Coronary artery (tissue), 2 donors: ENCODE data around the gene DCHS1.

ENCODE experiments used
- DNase-seq: peaks from one replicate; pipeline ENCODE4 v3.0.0-alpha.2; 2017; ENCODE audit warnings: low spot score
- H3K27ac ChIP-seq, 2 donors: fragments of 200-600 bp; sonication (generic); one replicate each; pipeline ENCODE4 v1.5.1; 2016 to 2019
- H3K4me3 ChIP-seq: fragments of 200-600 bp; sonication (generic); 2 replicates; pipeline ENCODE4 v1.5.1; 2016; ENCODE audit warnings: mild to moderate bottlenecking, moderate library complexity
- CTCF ChIP-seq: fragments of 200-600 bp; sonication (generic); IDR thresholded peaks from one replicate; pipeline ENCODE4 v1.5.1; 2019; ENCODE audit warnings: antibody characterized with exemption

DCHS1 gene

DNA sequence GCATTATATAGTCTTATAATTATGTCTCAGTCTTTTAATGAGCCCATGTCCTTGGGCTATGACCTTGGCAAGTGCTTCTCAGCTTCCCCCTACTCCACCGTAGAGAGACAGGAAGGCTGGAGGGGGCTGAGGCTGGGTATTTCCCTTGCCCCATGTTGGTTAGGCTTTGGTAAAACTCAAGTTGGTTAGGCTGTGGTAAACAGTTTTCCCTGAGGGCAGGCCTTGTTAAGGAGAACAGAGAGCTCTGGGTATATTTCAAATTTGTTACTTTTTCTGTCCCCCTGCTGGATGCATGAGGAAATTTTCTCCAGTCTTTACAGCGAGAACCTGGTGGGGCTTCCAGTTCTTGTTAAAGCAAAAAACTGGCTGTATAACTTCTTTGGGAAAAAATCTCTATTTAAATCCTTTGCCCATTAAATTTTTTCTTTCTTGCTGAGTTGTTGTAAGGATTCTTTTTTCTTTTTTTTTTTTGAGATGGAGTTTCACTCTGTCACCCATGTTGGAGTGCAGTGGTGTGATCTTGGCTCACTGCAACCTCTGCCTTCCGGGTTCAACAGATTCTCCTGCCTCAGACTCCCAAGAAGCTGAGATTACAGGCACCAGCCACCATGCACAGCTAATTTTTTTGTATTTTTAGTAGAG lies 12.2 kb upstream of the DCHS1 start:
- H3K4me3 ChIP-seq = no peak overlapping the region
- no peak overlapping the region for H3K27ac ChIP-seq
- no peak for TF ChIP-seq CTCF
- DNase-seq = no peak

DNA sequence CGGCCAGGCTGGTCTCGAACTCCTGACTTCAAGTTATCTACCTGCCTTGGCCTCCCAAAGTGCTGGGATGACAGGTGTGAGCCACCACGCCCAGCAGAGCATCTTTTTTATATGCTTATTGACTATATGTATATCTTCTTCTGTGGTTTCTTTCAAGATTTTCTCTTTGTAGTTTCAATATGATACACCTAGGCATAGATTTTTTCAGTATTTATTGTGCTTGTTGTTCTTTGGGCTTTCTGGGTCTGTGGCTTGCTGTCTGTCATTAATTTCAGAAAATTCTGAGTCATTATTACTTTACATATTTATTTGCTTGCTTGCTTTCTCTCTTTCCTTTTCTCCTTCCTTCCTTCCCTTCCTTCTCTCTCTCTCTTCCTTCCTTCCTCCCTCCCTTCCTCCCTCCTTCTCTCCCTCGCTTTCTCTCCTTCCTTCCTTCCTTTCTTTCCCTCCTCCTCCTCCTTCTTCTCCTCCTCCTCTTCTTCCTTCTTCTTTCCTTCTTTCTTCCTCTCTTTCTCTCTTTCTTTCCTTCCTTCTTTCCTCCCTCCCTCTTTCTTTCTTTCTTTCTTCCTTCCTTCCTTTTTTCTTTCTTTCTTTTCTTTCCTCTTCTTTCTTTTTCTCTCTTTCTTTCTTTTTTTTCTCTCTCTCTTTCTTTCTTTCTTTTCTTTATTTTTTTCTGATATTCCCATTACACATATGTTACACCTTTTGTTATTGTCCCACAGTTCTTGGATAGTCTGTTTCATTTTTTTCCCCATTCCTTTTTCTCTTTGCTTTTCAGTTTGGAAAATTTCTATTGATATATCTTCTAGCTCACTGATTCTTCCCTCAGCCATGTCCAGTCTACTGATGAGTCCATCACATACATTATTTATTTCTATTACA lies 10.9 kb upstream of the DCHS1 start:
- no peak for DNase-seq
- TF ChIP-seq CTCF = no peak
- H3K27ac ChIP-seq = no peak overlapping the region
- H3K4me3 ChIP-seq = no peak overlapping the region

- TF ChIP-seq CTCF = no peak
Observed at GRCh38 chr11:6664551-6664950, 8.9 kb upstream of the DCHS1 start.

GRCh38 chr11:6663794-6664469 lies 8.3 kb upstream of the DCHS1 start:
- Histone ChIP-seq H3K27ac (no peak overlapping the region), H3K4me3 (no peak overlapping the region)
- DNase-seq = no peak
- TF ChIP-seq CTCF = no peak

More at GRCh38 chr11:6664551-6664950, 8.9 kb upstream of the DCHS1 start:
- Histone ChIP-seq H3K27ac (no peak overlapping the region), H3K4me3 (no peak overlapping the region)
- no peak for DNase-seq

- no peak for TF ChIP-seq CTCF
- no peak for DNase-seq
- no peak overlapping the region for H3K4me3 ChIP-seq
Observed at GRCh38 chr11:6660712-6661111, 5.1 kb upstream of the DCHS1 start.

DNA sequence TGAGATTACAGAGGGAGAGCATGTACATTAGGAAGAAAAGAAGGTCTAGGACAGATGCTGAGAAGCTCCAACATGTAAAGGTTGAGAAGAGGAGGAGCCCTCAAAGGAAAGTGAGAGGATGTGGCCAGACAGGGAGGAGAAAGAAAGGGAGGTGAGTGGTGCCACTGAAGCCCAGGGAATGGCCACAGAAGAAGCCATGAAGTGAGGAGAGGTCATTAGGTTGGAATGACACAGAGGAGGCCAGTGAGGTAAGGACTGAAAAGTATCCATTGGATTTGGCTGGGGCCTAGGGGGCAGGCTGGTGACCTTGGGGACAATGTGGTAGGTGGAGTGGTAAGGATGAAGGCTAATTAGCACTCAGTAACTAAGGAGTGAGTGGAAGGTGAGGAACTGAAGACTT lies 3.0 kb upstream of the DCHS1 start:
- TF ChIP-seq CTCF = no peak
- Histone ChIP-seq H3K27ac (no peak overlapping the region), H3K4me3 (no peak overlapping the region)
- no peak for DNase-seq

More at GRCh38 chr11:6660712-6661111, 5.1 kb upstream of the DCHS1 start:
- H3K27ac ChIP-seq = no peak overlapping the region
